H9 (cell line): ENCODE data around the gene PLAU. TPM values are rescaled to one million over a fixed set of nuclear protein-coding genes. Genes with fewer than 3 reads are reported as not detected.

ENCODE experiments used
- DNase-seq: peaks from one replicate; pipeline ENCODE4 v3.0.0-alpha.2; 2017
- H2AFZ ChIP-seq: one replicate; pipeline ENCODE4 v1.6.1; 2013; ENCODE audit warnings: mild to moderate bottlenecking, low read length, control low read depth, moderate library complexity
- H2AK5ac ChIP-seq: 2 replicates; pipeline ENCODE4 v1.6.1; 2013; ENCODE audit warnings: low read length, control low read depth, mixed read lengths; ENCODE audit not compliant: insufficient read length
- H2BK120ac ChIP-seq: one replicate; pipeline ENCODE4 v1.6.1; 2013; ENCODE audit warnings: low read depth, mild to moderate bottlenecking, low read length, control low read depth, inconsistent platforms; ENCODE audit not compliant: poor library complexity, severe bottlenecking
- H2BK12ac ChIP-seq: 2 replicates; pipeline ENCODE4 v1.6.1; 2013; ENCODE audit warnings: low read length, control low read depth, mixed read lengths, low read depth; ENCODE audit not compliant: insufficient read length
- H2BK15ac ChIP-seq: 2 replicates; pipeline ENCODE4 v1.6.1; 2013; ENCODE audit warnings: low read depth, low read length, control low read depth
- H2BK20ac ChIP-seq: one replicate; pipeline ENCODE4 v1.6.1; 2013; ENCODE audit warnings: low read depth, mild to moderate bottlenecking, low read length, control low read depth, inconsistent platforms; ENCODE audit not compliant: poor library complexity, severe bottlenecking
- H2BK5ac ChIP-seq: 2 replicates; pipeline ENCODE4 v1.6.1; 2013; ENCODE audit warnings: low read length, control low read depth, mixed read lengths; ENCODE audit not compliant: insufficient read length
- H3K14ac ChIP-seq: 2 replicates; pipeline ENCODE4 v1.6.1; 2013; ENCODE audit warnings: low read length, control low read depth; ENCODE audit not compliant: insufficient read depth
- H3K18ac ChIP-seq: 2 replicates; pipeline ENCODE4 v1.6.1; 2013; ENCODE audit warnings: low read depth, mild to moderate bottlenecking, mixed read lengths, low read length, control low read depth; ENCODE audit not compliant: insufficient read length
- H3K23ac ChIP-seq: 2 replicates; pipeline ENCODE4 v1.6.1; 2013; ENCODE audit warnings: low read length, control low read depth, mixed read lengths, low read depth; ENCODE audit not compliant: insufficient read length
- H3K23me2 ChIP-seq: 2 replicates; pipeline ENCODE4 v1.6.1; 2013; ENCODE audit warnings: low read depth, mild to moderate bottlenecking, mixed read lengths, low read length, control low read depth; ENCODE audit not compliant: insufficient read length, poor library complexity, severe bottlenecking
- H3K27ac ChIP-seq: 2 replicates; pipeline ENCODE4 v1.5.1; 2013; ENCODE audit warnings: low read length, control low read depth, mixed read lengths, low read depth; ENCODE audit not compliant: insufficient read length
- H3K27me3 ChIP-seq: 2 replicates; pipeline ENCODE4 v1.6.1; 2013; ENCODE audit warnings: low read length, control low read depth, inconsistent platforms; ENCODE audit not compliant: insufficient read depth
- H3K4ac ChIP-seq: 2 replicates; pipeline ENCODE4 v1.6.1; 2013; ENCODE audit warnings: low read depth, mild to moderate bottlenecking, control low read depth, inconsistent platforms, low read length, moderate library complexity
- H3K4me1 ChIP-seq: 2 replicates; pipeline ENCODE4 v1.6.1; 2013; ENCODE audit warnings: low read length, control low read depth, inconsistent platforms; ENCODE audit not compliant: insufficient read depth
- H3K4me2 ChIP-seq: 2 replicates; pipeline ENCODE4 v1.6.1; 2013; ENCODE audit warnings: low read length, control low read depth, mixed read lengths; ENCODE audit not compliant: insufficient read length, insufficient read depth
- H3K56ac ChIP-seq: 2 replicates; pipeline ENCODE4 v1.6.1; 2013; ENCODE audit warnings: low read depth, mild to moderate bottlenecking, mixed read lengths, low read length, control low read depth; ENCODE audit not compliant: insufficient read length
- H3K79me1 ChIP-seq: 2 replicates; pipeline ENCODE4 v1.6.1; 2013; ENCODE audit warnings: low read depth, mild to moderate bottlenecking, moderate library complexity, low read length, control low read depth, inconsistent platforms; ENCODE audit not compliant: insufficient read depth, poor library complexity, severe bottlenecking
- H3K79me2 ChIP-seq: 2 replicates; pipeline ENCODE4 v1.6.1; 2013; ENCODE audit warnings: low read length, control low read depth, inconsistent platforms; ENCODE audit not compliant: insufficient read depth
- H3K9ac ChIP-seq: 2 replicates; pipeline ENCODE4 v1.6.1; 2013; ENCODE audit warnings: low read length, control low read depth, mixed read lengths; ENCODE audit not compliant: insufficient read length; ENCODE audit errors: extremely low read depth
- H3K9me3 ChIP-seq: one replicate; pipeline ENCODE4 v1.6.1; 2013; ENCODE audit warnings: low read depth, low read length, inconsistent platforms; ENCODE audit not compliant: control insufficient read depth
- H3T11ph ChIP-seq: one replicate; pipeline ENCODE4 v1.6.1; 2013; ENCODE audit warnings: mild to moderate bottlenecking, low read length, control low read depth, inconsistent platforms
- H4K20me1 ChIP-seq: one replicate; pipeline ENCODE4 v1.6.1; 2013; ENCODE audit not compliant: control insufficient read depth, insufficient read length, insufficient read depth
- H4K5ac ChIP-seq: 2 replicates; pipeline ENCODE4 v1.6.1; 2013; ENCODE audit warnings: low read depth, mild to moderate bottlenecking, mixed read lengths, low read length, control low read depth; ENCODE audit not compliant: insufficient read length
- H4K8ac ChIP-seq: replicated peaks from 2 replicates; pipeline ENCODE4 v1.6.1; 2013; ENCODE audit warnings: low read length, control low read depth, mixed read lengths, low read depth; ENCODE audit not compliant: insufficient read length
- H4K91ac ChIP-seq: 2 replicates; pipeline ENCODE4 v1.6.1; 2013; ENCODE audit warnings: low read depth, mild to moderate bottlenecking, moderate library complexity, mixed read lengths, low read length, control low read depth; ENCODE audit not compliant: insufficient read length
- H3K27ac Mint-ChIP-seq, 3 experiments: 2 replicates in 2 of 3; 3 replicates in 1 of 3; pipeline ENCODE4 v1.8.0; 2020 to 2021; ENCODE audit warnings: mixed read lengths in 3 of 3, mild to moderate bottlenecking in 1 of 3, moderate library complexity in 1 of 3
- H3K27me3 Mint-ChIP-seq: 2 replicates; pipeline ENCODE4 v1.8.0; 2021; ENCODE audit warnings: low read depth, mild to moderate bottlenecking, moderate library complexity, mixed read lengths
- H3K36me3 Mint-ChIP-seq, 3 experiments: 2 replicates in 2 of 3; 3 replicates in 1 of 3; pipeline ENCODE4 v1.8.0; 2020 to 2021; ENCODE audit warnings: low read depth in 3 of 3, mixed read lengths in 3 of 3; ENCODE audit not compliant: insufficient read depth in 1 of 3
- H3K4me1 Mint-ChIP-seq, 2 experiments: 2 replicates each; pipeline ENCODE4 v1.8.0; 2020; ENCODE audit warnings: mixed read lengths in 2 of 2
- H3K4me3 Mint-ChIP-seq, 2 experiments: 2 replicates in 1 of 2; 3 replicates in 1 of 2; pipeline ENCODE4 v1.8.0; 2020 to 2021; ENCODE audit warnings: mild to moderate bottlenecking in 2 of 2, mixed read lengths in 2 of 2, moderate library complexity in 1 of 2
- H3K9me3 Mint-ChIP-seq, 2 experiments: 2 replicates in 1 of 2; 3 replicates in 1 of 2; pipeline ENCODE4 v1.8.0; 2020; ENCODE audit warnings: mild to moderate bottlenecking in 2 of 2, mixed read lengths in 2 of 2, moderate library complexity in 1 of 2
- CTCF ChIP-seq: fragments of 200-600 bp; sonication (generic); conservative IDR thresholded peaks from 3 replicates; pipeline ENCODE4 v1.8.0; 2021; ENCODE audit warnings: antibody characterized with exemption, mild to moderate bottlenecking
- WGBS: extraction: QIAGEN DNeasy Blood & Tissue Kit; methylation state at CpG from one replicate; pipeline ENCODE4 v1.1.7; 2013; ENCODE audit warnings: missing lambda C conversion rate, low lambda C conversion rate, mixed read lengths; ENCODE audit not compliant: insufficient read length; ENCODE audit errors: extremely low coverage; 5-methylcytosine and 5-hydroxymethylcytosine counted together
- total RNA-seq: library from RNA; stranded (reverse); gene quantifications from 2 replicates; pipeline ENCODE4 v1.2.1, GENCODE V29; 2021

PLAU gene
- total RNA-seq, 1 experiment from 2014 or later = 15.0 TPM

GRCh38 chr10:73916761-73917470 lies 6.0 kb downstream of the PLAU start:
- Histone ChIP-seq H3K23me2 (no peaks in the 10 kb centered on the region), H3K14ac (no peak overlapping the region), H4K8ac (no peak overlapping the region), H2AFZ (no peak overlapping the region), H3T11ph (no peak overlapping the region), H2BK20ac (no peak overlapping the region), H2BK15ac (no peak overlapping the region), H3K79me1 (no peaks in the 10 kb centered on the region), H3K4me2 (no peak overlapping the region), H2BK12ac (no peak overlapping the region), H4K91ac (no peak overlapping the region), H3K27me3 (no peaks in the 10 kb centered on the region; the same call in 1 of the 2 replicates), H3K9me3 (no peaks in the 10 kb centered on the region), H3K18ac (no peak overlapping the region), H2BK5ac (no peak overlapping the region), H3K9ac (no peak overlapping the region), H3K4me1 (peaks cover 9% of the 10 kb centered on the region), H3K4ac (no peak overlapping the region), H3K79me2 (no peaks in the 10 kb centered on the region), H2AK5ac (no peak overlapping the region), H3K23ac (no peak overlapping the region), H3K56ac (no peak overlapping the region), H2BK120ac (no peak overlapping the region), H4K20me1 (no peaks in the 10 kb centered on the region), H4K5ac (no peak overlapping the region), H3K27ac (no peak overlapping the region)
- DNase-seq = no peak
- no peak for TF ChIP-seq CTCF
- peaks cover 28 to 35% of the 10 kb centered on the region in 2 experiments for H3K4me1 Mint-ChIP-seq
- WGBS = no CpG with 5 or more reads among the region's 5 CpGs
- peaks cover 9 to 18% (median 12%) of the 10 kb centered on the region in 3 experiments; a peak in 6 of 7 replicates for H3K36me3 Mint-ChIP-seq
- H3K27me3 Mint-ChIP-seq = peaks cover 16% of the 10 kb centered on the region
- no peak overlapping the region for H3K27ac Mint-ChIP-seq
- no peak overlapping the region for H3K4me3 Mint-ChIP-seq
- no peaks in the 10 kb centered on the region for H3K9me3 Mint-ChIP-seq
